Body of pancreas (tissue), 4 donors: ENCODE measurements around the gene GPT2.

Experiments used
- CTCF ChIP-seq, 7 experiments: fragments of 450-650 bp in 4 of 7; fragments of 200-600 bp in 3 of 7; sonication (generic) in 3 of 7; IDR thresholded peaks; one replicate each; pipeline ENCODE4 v1.5.1; 2016 to 2019; ENCODE audit warnings: antibody characterized with exemption in 7 of 7
- POLR2A ChIP-seq, 3 donors: fragments of 450-650 bp; IDR thresholded peaks; one replicate each; pipeline ENCODE4 v1.6.1; 2016; ENCODE audit warnings: antibody characterized with exemption in 3 of 3, mild to moderate bottlenecking in 2 of 3

DNA sequence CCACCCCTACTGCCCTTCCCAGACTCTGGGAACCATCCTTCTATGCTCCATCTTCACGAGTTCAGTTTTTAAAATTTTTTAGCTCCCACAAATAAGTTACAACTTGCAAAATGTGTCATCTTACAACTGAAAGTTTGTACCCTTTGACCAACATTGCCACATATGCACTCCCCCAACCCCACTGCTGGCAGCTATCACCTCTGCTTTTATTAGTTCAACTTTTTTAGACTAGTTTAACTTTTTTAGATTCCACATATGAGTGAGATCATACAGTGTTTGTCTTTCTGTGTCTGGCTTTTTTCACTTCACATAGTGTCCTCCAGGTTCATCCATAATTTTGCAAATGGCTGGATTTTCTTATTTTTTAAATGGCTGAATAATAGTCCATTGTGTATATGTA lies 7.7 kb downstream of the GPT2 start:
- TF ChIP-seq CTCF (IDR thresholded peaks at IDR 0.05), result no peak
- TF ChIP-seq POLR2A (IDR thresholded peaks at IDR 0.05), result no peak
